ENCODE data around the gene SLX9.

Gene SLX9

DNA sequence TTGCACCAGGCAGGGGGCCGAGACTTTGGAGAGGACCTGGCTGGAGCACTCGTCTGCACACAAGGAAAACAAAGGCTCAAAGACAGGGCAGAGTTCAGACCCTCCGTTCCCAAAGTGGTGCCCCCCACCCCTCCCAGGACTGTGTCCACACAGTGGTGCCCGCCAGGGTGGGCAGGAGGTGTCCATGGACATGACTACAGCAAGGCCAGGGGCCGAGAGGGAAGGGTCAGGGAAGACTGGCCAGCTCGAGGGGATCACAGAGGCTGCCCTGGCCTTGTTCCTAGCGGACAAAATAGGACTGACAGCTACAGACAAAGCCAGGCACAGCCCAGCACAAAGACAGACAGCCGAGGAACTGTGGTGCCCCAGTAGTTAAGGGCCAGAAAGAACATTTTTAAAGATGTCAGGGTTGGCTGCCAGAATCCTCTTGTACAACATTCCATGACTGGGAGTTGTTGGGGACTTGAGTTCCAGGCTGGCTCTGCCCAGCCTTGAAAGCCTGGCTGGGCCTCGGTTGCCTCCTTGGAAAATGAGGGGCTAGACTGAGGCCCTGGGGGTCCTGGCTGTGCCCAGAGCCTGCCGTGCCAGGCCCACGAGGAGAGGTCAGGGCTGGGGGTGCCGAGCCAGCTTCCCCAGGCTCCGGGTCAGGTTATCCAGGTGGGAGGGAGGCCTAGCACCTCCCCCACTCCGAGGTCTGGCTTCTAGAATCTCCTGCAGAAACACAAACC is 63.7 kb downstream of the SLX9 start:
- no peak for DNase-seq (ENCODE audit: low spot score)

DNA sequence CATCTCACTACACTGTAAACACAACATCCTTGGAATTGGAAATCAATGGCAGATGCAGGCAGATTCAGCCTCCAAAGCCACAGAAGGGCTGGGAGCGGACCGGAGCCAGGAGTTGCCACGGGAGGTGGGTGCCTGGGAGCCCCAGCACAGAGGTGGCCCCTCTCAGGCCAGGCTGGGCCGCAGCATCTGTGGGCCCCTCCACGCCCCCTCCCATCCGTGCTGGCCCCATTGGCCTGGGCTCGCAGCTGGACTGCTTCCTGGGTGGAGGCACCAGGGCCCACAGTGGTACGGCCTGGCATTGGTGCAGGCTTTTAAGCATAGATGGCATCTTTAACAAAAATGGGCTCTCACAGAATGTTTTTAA is 64.2 kb downstream of the SLX9 start:
- DNase-seq (ENCODE audit: low spot score) = no peak

DNA sequence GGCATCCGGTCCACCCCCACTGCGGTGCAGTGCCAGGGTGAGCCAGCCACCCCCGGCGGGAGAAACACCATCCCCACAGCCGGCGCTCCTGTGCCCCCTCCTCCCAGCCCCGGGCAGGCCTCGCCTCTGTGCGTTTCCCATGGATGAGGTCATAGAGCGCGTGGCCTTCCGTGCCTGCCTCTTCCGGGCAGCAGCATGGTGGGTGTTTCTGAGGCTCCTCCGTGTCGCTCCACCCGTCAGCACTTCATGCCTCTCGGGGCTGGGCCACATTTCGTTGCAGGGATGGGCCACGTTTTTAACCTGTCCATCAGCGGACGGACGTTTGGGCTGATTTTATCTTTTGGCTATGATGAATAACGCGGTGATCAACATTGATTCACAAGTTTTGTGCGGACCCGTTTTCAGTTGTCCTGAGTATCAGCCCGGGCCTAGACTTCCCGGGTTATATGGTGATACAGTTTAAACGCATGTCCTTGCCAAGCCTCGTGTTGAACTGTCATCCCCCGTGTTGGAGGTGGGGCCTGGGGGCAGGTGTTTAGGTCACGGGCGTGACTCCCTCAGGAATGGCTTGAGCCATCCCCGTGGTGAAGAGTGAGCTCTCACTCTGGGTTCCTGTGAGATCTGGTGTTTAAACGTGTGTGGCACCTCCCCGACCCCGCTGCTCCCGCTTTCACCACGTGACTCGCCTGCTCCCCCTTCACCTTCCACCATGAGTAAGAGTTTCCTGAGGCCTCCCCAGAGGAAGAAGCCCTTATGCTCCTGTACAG is 64.8 kb downstream of the SLX9 start:
- no peak for DNase-seq (ENCODE audit: low spot score)

DNA sequence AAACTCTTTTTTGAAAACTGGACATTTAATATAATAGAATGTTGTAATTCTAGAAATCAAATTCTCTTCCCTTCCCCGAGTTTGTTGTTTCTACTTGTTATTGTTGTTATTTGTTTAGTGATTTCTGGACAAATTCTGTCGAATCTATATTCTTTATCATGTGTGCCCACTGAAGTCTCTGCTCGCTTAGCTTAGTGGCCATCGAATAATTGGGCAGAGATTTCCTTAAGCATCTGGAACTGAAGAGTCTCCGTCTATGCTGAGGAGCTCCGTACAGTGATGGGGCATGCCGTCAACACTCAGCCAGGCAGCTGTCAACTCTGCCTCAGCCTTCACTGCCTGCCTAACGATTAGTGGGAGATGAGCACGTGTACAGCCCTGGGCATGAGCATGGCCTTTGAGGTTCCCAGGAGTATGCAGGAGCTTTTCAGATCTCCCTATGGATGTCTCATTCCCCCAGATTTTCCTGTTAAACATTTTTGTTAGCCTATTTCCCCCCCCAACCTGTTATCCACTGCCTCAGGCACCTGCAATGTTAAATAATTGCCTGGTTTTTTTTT is 66.8 kb downstream of the SLX9 start:
- no peak for DNase-seq (ENCODE audit: low spot score)

DNA sequence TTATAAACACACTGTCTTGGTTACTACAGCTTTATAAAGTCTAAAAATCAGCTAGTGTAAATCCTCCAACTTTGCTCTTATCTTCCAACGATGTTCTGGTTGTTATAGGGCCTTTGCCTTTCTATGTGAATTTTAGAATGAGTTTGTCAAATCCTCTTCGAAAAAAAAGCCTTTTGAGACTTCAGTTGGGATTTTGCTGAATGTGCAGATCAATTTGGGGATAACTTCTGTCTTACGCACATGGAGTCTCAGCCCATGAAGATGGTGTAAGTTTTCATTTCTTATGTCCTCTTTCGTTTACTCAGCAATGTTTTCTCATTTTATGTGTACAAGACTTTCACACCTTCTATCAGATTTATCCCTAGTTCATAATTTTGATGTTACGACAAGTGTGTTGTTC is 69.8 kb downstream of the SLX9 start:
- DNase-seq (ENCODE audit: low spot score) = no peak

DNA sequence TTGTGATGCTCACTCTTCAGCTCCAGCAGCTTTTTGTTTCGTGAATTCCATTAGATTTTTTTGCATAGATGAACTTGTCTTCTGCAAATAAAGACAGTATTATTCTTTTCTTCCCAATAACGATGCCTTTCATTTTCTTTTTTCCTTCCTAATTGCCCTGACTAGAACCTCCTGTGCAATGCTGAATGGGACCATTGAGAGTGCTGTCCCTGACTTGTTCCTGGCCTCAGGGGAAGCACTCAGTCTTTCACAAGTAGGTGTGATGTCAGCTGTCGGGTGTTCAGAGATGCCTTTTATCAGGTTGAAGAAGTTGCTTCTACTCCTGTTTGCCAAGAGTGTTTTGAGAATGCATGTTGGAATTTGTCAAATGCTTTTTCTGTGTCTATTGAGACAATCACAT is 70.3 kb downstream of the SLX9 start:
- no peak for DNase-seq (ENCODE audit: low spot score)

DNA sequence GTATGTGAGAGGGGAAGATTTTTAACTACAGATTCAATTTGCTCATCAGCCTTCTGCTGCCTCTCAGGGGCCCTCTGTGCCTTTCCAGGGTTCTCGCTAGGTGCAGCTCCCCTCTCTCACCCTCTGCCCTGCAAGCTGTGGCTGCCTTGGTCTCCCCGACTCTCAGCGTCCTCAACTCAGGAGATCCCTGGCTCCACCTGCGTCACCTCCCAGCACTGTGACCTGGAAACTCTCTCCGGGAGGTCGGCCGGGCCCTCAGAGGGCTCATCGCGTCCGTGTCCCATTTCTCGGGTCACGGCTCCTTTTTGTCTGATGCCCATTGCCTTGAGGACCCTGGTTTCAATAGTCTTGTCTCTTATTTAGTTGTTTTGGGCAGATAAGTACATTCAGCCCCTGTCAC is 71.0 kb downstream of the SLX9 start:
- no peak for DNase-seq (ENCODE audit: low spot score)

DNA sequence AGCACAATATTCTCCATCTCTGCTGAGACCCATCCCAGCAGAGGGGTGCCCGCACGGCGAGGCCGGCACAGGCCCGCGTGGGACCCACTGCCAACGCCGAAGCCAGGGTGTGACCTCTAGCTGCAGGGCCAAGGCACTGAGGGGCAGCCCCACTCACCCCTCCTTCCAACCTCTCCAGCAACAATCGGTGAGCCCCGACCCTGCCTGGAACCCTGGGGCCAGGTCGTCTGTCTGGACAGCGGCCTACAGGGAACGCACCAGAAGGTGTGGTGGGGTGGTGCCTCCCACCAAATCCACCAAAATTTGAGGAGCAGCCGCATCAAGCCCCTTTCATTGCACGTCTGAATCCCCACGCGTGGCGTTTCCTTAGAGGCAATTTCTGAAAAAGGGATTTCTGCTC is 71.6 kb downstream of the SLX9 start:
- DNase-seq (ENCODE audit: low spot score) = no peak

DNA sequence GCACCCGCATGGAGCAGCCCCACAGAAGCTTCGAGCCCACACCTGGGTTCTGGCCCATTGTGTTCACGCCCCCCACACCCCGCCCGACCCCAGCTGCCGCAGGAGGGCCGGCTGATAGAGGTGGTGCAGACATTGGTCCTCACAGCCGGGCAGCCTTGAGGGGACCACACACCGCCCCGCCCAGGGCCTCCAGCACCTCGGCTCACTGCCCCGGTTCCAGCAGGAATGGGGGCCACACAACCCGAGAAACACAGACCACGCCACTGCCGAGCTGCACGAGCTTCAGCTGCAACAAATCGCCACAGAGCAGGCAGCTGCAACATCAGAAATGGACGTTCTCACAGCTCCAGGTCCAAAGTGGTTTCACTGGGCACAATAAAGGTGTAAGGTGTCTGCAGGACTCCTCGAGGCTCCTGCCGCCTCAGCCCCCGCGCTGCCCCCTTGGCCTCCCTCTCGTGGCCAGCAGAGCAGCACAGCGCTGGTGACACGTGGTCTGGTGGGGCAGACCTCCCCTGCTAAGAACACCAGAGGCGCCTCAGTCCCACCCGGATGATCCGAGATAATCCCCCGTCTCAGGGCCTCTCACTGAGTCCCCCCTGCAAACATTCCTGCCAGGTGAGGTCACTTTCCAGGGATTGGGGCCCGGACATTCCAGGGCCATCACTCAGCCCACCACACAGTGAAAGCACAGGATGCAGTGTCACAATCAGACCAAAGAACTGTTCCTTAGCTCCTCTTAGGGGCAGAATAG is 72.3 kb downstream of the SLX9 start:
- no peak for DNase-seq (ENCODE audit: low spot score)

DNA sequence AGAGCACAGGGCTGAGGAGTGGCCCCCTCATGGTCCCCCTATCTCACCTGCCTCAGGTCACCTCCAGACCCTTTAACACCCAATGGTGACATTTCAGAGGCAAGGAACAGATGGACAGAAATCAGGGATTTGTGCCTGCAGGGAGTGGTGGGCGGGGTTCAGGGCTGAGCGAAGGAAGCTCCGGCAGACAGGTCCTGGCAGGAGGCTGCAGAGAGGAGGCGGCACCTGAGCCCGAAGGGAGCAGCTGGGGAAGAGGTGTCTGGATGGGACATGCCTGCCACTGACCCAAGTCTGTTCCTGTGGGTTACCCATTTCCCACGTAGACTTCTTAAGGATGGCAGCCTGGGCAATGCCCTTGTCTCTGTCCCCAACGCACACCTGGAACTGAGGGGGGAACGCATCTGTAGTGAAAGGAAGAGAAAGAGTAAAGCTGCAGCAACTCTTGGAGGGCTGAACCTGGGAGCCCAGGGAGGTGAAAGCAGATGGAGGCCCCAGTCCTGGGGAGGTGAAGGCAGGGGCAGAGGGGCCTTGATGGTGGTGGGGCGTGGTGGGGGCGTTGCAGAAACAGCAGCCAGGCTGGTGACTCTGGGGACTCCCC is 72.9 kb downstream of the SLX9 start:
- DNase-seq (ENCODE audit: low spot score) = no peak

DNA sequence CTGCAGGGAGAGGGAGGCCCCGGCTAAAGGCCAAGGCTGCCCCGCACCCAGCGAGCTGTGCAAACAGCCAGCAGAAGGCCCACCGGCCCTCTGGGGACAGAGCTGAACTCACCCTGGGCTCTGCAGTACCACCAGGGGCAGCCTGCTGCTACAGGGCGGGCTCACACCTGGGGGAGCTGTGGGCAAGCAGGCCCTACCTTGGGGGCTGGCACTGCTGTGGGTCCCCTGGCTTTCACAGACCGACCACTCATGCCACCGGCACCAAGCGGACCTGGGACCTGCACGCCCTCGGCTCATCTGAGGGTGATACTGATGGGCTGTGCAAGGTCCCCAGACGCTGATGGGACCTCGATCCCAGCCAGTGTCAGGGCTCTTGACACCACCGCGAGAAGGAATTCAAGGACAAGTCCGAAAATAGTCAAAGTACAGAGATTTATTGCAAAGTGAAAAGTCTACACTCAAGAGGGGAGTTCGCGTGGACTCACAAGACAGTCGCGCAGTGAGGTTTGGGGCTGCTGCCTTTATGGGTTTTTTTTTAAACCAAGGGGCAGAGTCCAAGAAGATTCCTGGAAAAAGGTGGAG is 73.5 kb downstream of the SLX9 start:
- DNase-seq (ENCODE audit: low spot score) = no peak

DNA sequence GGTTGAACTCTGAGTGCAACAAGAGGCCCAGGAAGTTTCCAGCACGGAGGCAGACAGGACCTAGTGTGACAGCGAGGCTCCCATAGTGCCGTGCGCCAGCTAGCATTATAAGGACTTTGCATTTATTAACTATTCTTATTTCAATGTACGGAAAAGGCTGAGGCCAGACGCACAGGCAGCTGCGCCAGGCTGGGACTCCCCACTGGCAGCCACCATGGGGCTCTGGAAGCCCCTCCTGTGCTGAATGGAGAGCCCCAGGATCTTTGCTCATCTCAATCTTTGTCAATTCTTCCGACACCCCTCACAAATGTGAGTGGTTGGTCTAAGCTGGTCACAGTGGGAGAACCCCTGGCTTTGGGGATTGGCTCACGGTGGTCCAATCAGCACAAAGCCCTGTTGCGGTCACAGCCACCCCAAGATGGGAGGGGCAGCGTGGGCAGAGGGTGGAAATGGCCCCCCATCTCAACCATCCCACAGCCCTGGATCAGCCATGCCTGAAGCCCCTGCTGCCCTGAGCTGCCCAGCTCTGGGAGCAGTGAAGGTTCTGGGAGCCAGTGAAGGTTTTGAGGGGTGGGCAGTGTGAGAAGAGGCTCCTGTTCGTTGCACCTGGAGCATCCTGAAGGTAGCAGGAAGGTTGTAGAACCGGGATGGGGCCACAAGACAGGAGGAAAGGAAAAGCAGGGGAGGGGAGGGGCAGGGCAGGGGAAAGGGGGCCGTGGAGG is 75.1 kb downstream of the SLX9 start:
- DNase-seq (ENCODE audit: low spot score) = no peak

DNA sequence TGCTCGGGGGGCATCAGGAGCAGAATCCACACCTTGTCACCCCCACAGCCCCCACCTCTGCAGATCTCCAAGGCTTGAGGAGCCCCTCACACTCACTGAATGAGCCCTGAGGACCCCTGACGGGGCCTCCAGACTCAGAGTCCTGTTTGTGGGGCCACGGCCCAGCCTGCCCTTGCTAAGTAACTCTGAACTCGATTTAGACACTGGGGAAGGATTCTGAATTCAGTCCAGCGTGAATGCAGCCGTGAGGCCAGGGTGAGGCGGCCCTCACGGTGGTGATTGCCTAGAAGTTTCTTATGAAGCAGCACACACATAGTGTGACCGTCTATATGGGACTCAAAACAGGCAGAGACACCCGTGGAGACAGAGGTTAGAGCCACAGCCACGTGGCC is 75.6 kb downstream of the SLX9 start:
- DNase-seq (ENCODE audit: low spot score) = no peak

DNA sequence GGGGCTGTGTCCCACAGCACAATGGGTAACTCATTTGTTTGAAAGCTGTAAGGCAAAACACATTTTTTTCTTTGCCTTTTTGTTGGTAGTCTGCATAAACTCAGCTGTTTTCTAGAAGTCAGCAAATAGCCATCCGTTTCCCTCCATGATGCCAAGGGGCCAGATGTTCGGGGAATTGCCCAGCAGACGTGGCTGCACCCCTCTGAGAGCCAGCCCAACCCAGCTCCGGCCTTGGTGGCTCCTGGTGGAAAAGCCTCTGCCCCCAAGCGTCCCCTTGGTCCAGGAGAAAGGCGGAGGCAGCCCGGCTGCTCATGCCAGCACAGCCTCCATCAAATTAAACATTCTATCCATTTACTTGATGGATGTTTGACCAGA is 76.2 kb downstream of the SLX9 start:
- DNase-seq (ENCODE audit: low spot score) = no peak

DNA sequence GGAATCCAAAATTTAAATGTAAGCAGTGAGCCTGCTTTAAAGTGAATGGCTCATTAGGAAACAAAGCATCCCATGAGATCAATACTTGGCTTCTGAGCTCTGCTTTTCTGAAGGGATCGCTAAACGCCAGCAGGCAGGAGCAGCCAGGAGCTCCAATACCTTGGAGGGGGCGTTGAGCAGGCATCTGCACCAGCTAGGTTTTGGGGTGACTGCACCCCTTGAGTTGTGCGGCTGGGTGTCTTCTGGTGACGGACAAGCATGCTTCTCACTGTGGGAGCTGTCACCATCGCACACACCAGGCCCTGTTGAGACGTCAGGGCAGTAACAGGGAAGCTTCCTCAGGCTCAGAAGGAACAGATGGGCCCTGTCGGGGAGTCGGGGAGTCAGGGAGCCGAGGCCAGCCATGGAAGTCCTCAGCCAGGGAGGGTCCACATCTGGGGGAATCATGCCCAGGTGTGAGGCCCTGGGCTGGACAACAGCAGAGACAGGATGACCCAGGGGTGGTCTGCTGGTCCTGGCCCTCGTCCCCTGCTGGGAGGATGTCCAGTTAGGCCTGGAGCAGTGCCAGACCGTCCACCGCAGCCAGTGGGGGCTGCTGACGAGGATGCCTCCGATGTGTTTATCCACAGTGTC is 76.7 kb downstream of the SLX9 start:
- no peak for DNase-seq (ENCODE audit: low spot score)

DNA sequence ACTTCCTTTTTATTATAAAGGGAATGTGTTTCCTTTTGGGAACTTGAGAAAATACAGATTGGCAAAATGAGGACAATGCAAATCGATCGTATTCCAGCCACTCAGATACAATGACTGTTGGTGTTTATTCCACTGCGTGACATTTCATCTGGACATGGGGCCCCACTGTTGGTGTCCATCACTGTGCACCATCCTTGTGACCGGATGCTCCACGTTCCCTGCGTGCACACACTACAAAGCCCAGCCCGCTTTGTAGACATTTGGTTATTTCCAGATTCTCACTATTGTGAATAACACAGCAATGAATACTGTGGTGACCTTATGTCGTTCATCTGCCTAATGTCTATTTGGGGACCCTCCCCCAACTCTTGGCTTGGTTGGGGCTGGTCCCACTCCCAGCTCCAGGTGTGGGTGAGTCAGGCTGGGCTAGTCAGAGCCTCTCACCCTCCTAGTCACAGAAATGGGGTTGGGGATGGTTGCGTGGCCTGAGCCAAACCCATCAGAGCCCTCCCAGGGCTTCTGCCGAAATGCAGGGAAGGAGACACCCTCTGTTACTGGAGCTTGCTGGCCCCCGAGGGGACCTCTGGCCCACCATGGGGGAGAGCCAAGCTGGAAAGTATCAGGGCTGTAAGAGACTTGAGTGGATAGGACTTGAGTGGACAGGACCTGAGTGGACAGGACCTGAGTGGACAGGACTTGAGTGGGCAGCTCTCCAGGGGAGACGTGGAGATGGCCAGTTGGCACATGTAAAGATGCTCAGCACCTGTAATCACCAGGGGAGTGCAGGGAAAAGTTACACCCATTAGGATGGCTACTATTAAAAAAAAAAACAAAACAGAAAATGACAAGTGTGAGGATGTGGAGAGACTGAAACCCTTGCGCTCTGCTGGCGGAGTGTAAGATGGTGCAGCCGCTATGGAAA is 77.5 kb downstream of the SLX9 start:
- DNase-seq (ENCODE audit: low spot score) = no peak

DNA sequence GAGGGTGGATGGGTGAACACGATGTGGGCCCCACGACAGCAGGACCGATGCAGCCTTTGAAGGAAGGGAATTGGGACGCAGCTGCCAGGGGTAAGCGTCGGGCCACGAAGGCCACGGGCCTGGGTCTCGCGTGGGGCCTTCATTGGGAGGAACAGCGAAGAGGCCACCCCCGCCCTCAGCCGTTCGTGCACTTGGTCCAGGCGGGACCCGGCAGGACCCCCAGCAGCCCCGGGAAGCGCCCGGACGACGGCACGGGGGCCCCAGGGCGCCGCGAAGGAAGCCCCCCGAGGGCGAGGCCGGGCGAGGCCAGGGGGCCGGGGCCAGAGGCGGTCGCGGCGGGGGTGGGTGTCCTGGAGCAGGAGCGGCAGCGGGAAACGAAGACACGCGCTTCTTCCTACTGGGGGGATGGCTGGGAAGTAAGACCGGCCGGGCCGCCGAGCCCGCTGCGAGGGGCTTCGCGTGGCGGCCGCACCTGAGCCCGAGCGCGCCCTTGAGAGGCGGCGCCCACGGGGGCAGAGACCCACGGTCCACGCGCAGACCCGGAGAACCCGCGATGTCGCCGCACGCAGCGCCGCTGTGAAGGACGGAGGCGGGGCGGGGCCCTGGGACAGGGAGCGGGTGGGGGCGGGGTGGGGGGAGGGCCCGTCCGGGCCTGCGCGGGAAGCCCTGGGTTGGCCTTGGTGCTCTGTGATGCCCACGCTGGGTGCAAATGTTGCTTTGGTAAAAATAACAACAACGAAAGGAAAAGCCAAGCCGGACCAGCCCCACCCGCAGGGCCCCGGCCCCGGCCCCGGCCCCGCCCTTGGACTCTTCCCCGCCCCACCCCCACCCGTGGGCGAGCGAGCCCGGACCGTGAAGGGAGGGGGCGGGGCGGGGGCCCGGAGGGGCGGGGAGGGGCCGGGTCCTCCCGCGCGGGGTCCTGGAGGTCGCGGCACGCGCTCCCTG is 78.6 kb downstream of the SLX9 start:
- DNase-seq (ENCODE audit: low spot score) = no peak

DNA sequence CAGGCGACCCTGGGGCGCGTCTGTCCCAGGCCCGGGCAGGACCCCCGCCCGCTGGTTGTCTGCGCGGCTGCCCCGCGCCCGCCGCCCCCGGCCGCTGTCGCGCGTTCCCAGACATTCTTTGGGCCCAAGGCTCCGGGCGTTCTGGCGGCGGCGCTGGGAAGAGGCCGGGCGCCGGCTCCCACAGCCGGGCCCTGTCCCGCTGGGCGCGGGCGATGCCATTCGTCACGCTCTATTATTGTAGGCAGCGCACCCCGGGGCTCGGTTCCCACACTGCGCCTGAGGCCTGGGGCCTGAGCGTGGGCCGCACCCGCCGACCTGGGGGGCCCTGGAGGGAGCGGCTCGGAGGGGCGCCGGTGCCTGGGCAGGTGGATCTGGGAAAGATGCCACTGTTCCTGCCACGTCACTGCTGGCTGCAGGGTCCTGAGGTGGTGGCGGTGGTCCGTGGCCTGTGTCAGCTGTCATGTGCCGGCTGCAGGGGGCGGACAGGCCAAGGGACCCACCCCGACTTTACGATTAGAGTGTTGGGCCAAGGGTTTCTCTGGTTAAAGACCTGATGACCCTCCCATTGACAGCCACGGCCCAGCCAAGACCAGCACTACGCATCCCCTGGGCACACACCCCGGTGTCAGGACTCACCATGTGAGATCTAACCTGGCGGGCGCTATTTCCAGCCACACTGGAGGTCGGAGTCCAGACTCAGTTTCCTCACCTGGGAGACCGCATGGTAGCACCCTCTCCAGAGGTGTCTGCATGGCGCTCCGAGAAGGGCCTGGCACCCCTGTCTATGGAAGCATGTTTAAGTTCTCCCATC is 79.5 kb downstream of the SLX9 start:
- DNase-seq (ENCODE audit: low spot score) = no peak
